CMK (cell line): ENCODE results near the gene SPINDOC.
"Not testable (repeated sequence)": the region's sequence is repeated elsewhere in the genome, so short reads cannot be mapped to it uniquely, and the experiment has no call there.

Source experiments
- DNase-seq: peaks from one replicate; pipeline ENCODE4 v3.0.0-alpha.2; 2010; ENCODE audit warnings: low read depth

SPINDOC gene

GRCh38 chr11:63813035-63813562 lies at the start of gene SPINDOC:
SPINDOC (plus strand) TSS chr11:63813456; CDS start chr11:63813687, 231 bp downstream.
- peak; percentile 30 for DNase-seq

GRCh38 chr11:63763496-63764339 lies 49.5 kb upstream of the SPINDOC start:
- no peak for DNase-seq

GRCh38 chr11:63764340-63764678 lies 48.9 kb upstream of the SPINDOC start:
- no peak for DNase-seq

- DNase-seq, result no peak
Measured at GRCh38 chr11:63764679-63765647, 48.3 kb upstream of the SPINDOC start.

- DNase-seq, result no peak
Measured at GRCh38 chr11:63765688-63766241, 47.5 kb upstream of the SPINDOC start.

- no peak for DNase-seq
Measured at GRCh38 chr11:63766531-63767235, 46.6 kb upstream of the SPINDOC start.

GRCh38 chr11:63767267-63767564 lies 46.0 kb upstream of the SPINDOC start:
- DNase-seq, result no peak

GRCh38 chr11:63767565-63768236 lies 45.6 kb upstream of the SPINDOC start:
- no peak for DNase-seq

- no peak for DNase-seq
Measured at GRCh38 chr11:63768237-63769041, 44.8 kb upstream of the SPINDOC start, which contains the start of gene ZFTA. ZFTA (minus strand) TSS chr11:63768775; CDS start chr11:63768622, 153 bp downstream.

- no peak for DNase-seq
Measured at GRCh38 chr11:63769042-63769713, 44.1 kb upstream of the SPINDOC start.

- no peak for DNase-seq
Measured at GRCh38 chr11:63769714-63770455, 43.4 kb upstream of the SPINDOC start.

- no peak for DNase-seq
Measured at GRCh38 chr11:63770763-63771162, 42.5 kb upstream of the SPINDOC start.

- DNase-seq, result not testable (repeated sequence)
Measured at GRCh38 chr11:63771741-63772318, 41.4 kb upstream of the SPINDOC start.

- no peak for DNase-seq
Measured at GRCh38 chr11:63775191-63775590, 38.1 kb upstream of the SPINDOC start.

GRCh38 chr11:63779039-63779438 lies 34.2 kb upstream of the SPINDOC start:
- DNase-seq, result no peak

GRCh38 chr11:63782749-63783148 lies 30.5 kb upstream of the SPINDOC start:
- DNase-seq, result no peak

GRCh38 chr11:63783925-63784592 lies 29.2 kb upstream of the SPINDOC start:
- no peak for DNase-seq

GRCh38 chr11:63785823-63786222 lies 27.4 kb upstream of the SPINDOC start:
- no peak for DNase-seq
